A673 (cell line): ENCODE results near the gene MYCN.
"Not testable (repeated sequence)": the region's sequence is repeated elsewhere in the genome, so short reads cannot be mapped to it uniquely, and the experiment has no call there.

ENCODE experiments used
- CTCF ChIP-seq: fragments of 300-800, 200-600 bp; sonication (generic); conservative IDR thresholded peaks from 2 replicates; pipeline ENCODE4 v1.5.1; 2017; ENCODE audit warnings: low read depth, mild to moderate bottlenecking, antibody characterized with exemption, low read length, moderate library complexity, mixed read lengths
- EZH2 ChIP-seq: fragments of 200-600 bp; sonication (generic); IDR thresholded peaks from 2 replicates; pipeline ENCODE4 v1.6.1; 2017; ENCODE audit warnings: borderline replicate concordance, low read depth, mild to moderate bottlenecking, mixed read lengths, antibody characterized with exemption, low read length; ENCODE audit not compliant: poor library complexity, severe bottlenecking

GRCh38 chr2:15915546-15915945, 24.8 kb upstream of the MYCN start:
- TF ChIP-seq EZH2, CTCF: not testable (repeated sequence)
